Activated CD8-positive, alpha-beta T cell treated with anti-CD3 and anti-CD28 coated beads for 36 hours (primary cell): Measurements from ENCODE around the gene STK17A. TPM values are rescaled to one million over a fixed set of nuclear protein-coding genes. Genes with fewer than 3 reads are reported as not detected.

Experiments
- ATAC-seq: fragments of 200-7000 bp; cut with Tn5 transposase; one replicate; pipeline ENCODE4 v1.10.0; 2021; ENCODE audit warnings: mild to moderate bottlenecking, moderate library complexity
- CTCF ChIA-PET: fragments of 350-600 bp; sonication (Branson Sonifier 250); formaldehyde crosslinking; loops from one replicate; lab custom pipeline; 2021; ENCODE audit warnings: antibody characterized with exemption; lab: Charles Lee
- POLR2A ChIA-PET: fragments of 350-600 bp; sonication (Branson Sonifier 250); formaldehyde crosslinking; loops from one replicate; lab custom pipeline; 2021; ENCODE audit warnings: antibody characterized with exemption; lab: Charles Lee
- DNase-seq: peaks from one replicate; pipeline ENCODE4 v3.0.0-alpha.2; 2020
- H3K27ac Mint-ChIP-seq: one replicate; pipeline ENCODE4 v1.8.0; 2021; ENCODE audit warnings: mild to moderate bottlenecking, mixed read lengths
- H3K27me3 Mint-ChIP-seq: one replicate; pipeline ENCODE4 v1.8.0; 2021; ENCODE audit warnings: mixed read lengths
- H3K36me3 Mint-ChIP-seq: one replicate; pipeline ENCODE4 v1.8.0; 2021; ENCODE audit warnings: low read depth, mixed read lengths
- H3K4me1 Mint-ChIP-seq: one replicate; pipeline ENCODE4 v1.8.0; 2021; ENCODE audit warnings: low read depth, mixed read lengths
- H3K4me3 Mint-ChIP-seq: one replicate; pipeline ENCODE4 v1.8.0; 2021; ENCODE audit warnings: mild to moderate bottlenecking, moderate library complexity, mixed read lengths
- H3K9me3 Mint-ChIP-seq: one replicate; pipeline ENCODE4 v1.8.0; 2021; ENCODE audit warnings: mixed read lengths
- intact Hi-C: fragments of 100-400 bp; cut with micrococcal nuclease; formaldehyde crosslinking; loops from one replicate; pipeline ENCODE4 v1.10.0; 2022
- total RNA-seq, 2 experiments: library from RNA; stranded (reverse); gene quantifications; one replicate each; pipeline ENCODE4 v1.2.3, GENCODE V29; 2021
- TF ChIP-seq, protein P1 (sequence below): fragments of 200-600 bp; IDR thresholded peaks from one replicate; pipeline ENCODE4 v1.8.0; 2022; ENCODE audit warnings: antibody characterized with exemption, mild to moderate bottlenecking

Gene STK17A
- total RNA-seq, 2 experiments from 2014 or later = 42.4 to 46.1 TPM

GRCh38 chr7:43653891-43654504 lies 71.1 kb downstream of the STK17A start:
- CTCF ChIA-PET = interaction anchor here (1.3 to 11.5 kb wide), 2 partner anchors 45 to 70 kb away, joined by 5 to 173 read pairs; partner anchors contain the start of gene STK17A
- ATAC-seq = no peak
- peaks cover 55% of the 10 kb centered on the region for H3K36me3 Mint-ChIP-seq
- H3K27me3 Mint-ChIP-seq = no peaks in the 10 kb centered on the region
- no peak for DNase-seq
- peaks cover 2% of the 10 kb centered on the region for H3K9me3 Mint-ChIP-seq
- intact Hi-C loops = no loop called here
- peaks cover 73% of the 10 kb centered on the region for H3K4me1 Mint-ChIP-seq
- POLR2A ChIA-PET = interaction anchor here (0.7 to 1.3 kb wide), 3 partner anchors 9 to 1194 kb away, joined by 3 to 8 read pairs (median 3); partner anchors contain the start of genes H2AZ2 and STK17A
- TF ChIP-seq, protein P1, sequence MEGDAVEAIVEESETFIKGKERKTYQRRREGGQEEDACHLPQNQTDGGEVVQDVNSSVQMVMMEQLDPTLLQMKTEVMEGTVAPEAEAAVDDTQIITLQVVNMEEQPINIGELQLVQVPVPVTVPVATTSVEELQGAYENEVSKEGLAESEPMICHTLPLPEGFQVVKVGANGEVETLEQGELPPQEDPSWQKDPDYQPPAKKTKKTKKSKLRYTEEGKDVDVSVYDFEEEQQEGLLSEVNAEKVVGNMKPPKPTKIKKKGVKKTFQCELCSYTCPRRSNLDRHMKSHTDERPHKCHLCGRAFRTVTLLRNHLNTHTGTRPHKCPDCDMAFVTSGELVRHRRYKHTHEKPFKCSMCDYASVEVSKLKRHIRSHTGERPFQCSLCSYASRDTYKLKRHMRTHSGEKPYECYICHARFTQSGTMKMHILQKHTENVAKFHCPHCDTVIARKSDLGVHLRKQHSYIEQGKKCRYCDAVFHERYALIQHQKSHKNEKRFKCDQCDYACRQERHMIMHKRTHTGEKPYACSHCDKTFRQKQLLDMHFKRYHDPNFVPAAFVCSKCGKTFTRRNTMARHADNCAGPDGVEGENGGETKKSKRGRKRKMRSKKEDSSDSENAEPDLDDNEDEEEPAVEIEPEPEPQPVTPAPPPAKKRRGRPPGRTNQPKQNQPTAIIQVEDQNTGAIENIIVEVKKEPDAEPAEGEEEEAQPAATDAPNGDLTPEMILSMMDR = no peak
- peak overlapping the region; percentile 89 for H3K27ac Mint-ChIP-seq
- H3K4me3 Mint-ChIP-seq = peak overlapping the region; percentile 0

DNA sequence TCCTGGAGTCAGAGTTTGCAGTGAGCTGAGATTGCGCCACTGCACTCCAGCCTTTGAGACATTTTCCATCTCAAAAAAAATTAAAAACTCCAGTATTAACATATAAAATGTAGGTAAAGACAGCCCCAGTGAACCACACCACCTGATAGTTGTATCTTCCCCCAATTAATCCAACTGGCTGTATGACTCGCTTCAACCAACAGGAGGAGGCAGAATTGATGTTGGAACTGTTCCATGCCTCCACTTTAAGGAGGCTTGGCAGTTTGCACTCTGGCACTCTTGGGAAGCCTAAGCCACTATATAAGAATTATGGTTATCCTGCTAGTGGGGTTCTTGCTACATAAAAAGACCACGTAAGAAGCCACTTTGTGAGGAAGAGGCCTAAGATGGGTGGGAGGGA lies 72.7 kb downstream of the STK17A start:
- Mint-ChIP-seq H3K27ac (peak overlapping the region; percentile 20), H3K36me3 (peaks cover 62% of the 10 kb centered on the region), H3K4me1 (peaks cover 74% of the 10 kb centered on the region), H3K9me3 (peaks cover 2% of the 10 kb centered on the region), H3K27me3 (no peaks in the 10 kb centered on the region), H3K4me3 (no peak overlapping the region)
- TF ChIP-seq, protein P1 = no peak
- CTCF ChIA-PET = interaction anchor here (2.0 kb wide), 1 partner anchor 73 kb away, joined by 13 read pairs; the partner anchor contains the start of gene STK17A
- intact Hi-C loops = no loop called here
- ATAC-seq = no peak
- POLR2A ChIA-PET = interaction anchor here (0.9 to 1.4 kb wide), 2 partner anchors 16 to 73 kb away, joined by 3 to 4 read pairs; partner anchors contain the start of gene STK17A
- DNase-seq = no peak

DNA sequence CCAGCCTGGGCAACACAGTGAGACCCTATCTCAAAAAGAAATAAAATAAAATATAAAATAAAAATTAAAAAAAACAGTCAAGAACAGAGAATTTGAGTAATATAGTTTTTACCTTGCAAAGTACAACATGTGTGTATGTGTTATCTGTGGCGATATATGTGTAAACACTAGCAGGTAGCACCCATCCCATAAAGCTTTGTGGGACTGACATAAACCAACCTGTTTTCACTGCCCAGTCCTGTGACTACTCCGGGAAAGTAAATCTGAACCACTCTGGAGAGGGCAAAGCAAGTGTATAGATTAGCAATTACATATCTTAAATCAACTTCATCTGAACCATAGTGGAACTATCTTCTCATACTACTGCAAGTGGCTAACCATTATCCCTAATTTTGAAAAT lies 74.1 kb downstream of the STK17A start:
- DNase-seq (no peak), ATAC-seq (no peak)
- ChIA-PET CTCF (interaction anchor here (2.0 kb wide), 1 partner anchor 74 kb away, joined by 13 read pairs; the partner anchor contains the start of gene STK17A), POLR2A (interaction anchor here (1.4 kb wide), 1 partner anchor 75 kb away, joined by 4 read pairs; the partner anchor contains the start of gene STK17A)
- H3K27ac Mint-ChIP-seq = no peak overlapping the region
- H3K4me3 Mint-ChIP-seq = no peak overlapping the region
- TF ChIP-seq, protein P1 = no peak
- H3K36me3 Mint-ChIP-seq = peaks cover 62% of the 10 kb centered on the region
- H3K27me3 Mint-ChIP-seq = no peaks in the 10 kb centered on the region
- intact Hi-C loops = no loop called here
- H3K4me1 Mint-ChIP-seq = peaks cover 67% of the 10 kb centered on the region
- H3K9me3 Mint-ChIP-seq = peaks cover 2% of the 10 kb centered on the region

DNA sequence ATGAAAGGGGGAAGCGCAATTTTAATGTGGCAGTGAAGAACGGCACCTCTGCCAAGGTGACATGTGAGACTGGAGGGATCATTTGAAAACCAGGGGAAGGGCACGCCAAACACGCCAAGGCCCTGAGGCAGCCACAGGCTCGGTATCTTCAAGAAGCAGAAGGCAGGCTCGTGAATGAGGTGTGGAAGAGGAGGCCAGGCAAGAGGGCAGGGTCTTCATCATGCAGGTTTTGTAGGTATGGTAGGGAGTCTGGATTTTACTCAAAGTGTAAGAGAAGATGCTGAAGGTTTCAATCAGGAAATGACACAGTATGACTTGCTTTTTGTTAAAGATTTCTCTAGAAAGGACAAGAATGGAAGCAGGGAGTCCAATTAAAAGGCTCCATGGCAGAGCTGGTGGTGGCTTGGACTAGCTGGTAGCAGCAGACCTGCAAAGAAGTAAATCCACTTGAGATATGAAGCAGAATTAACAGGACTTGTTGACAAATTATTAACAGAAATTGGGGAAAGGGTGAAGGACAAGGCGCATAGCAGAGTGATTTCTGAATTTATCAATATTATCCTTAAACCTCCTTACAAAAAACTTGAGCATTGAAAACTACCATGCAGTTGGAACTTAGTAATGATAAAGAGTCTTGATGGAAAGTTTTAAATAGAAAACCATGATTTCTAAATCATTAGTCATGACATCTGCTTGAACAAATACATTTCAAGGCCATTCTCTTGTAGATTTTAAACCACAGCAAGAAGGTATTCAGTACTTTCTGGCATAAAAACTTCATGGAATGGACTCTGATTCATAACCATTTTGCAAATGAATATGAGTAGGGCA lies 76.0 kb downstream of the STK17A start:
- Mint-ChIP-seq H3K27ac (peak overlapping the region; percentile 95), H3K27me3 (no peaks in the 10 kb centered on the region), H3K4me1 (peaks cover 59% of the 10 kb centered on the region), H3K9me3 (peaks cover 2% of the 10 kb centered on the region), H3K36me3 (peaks cover 61% of the 10 kb centered on the region), H3K4me3 (peak overlapping the region; percentile 34)
- DNase-seq = peak; percentile 71
- POLR2A ChIA-PET = no interaction called here
- CTCF ChIA-PET = no interaction called here
- ATAC-seq = peak; percentile 93
- intact Hi-C loops = no loop called here
- TF ChIP-seq, protein P1 = no peak
